Neural crest cell (in vitro differentiated cells): ENCODE data around the gene CSRP1. TPM values are rescaled to one million over a fixed set of nuclear protein-coding genes. Genes with fewer than 3 reads are reported as not detected.

Experiments used
- DNase-seq: peaks from one replicate; pipeline ENCODE4 v3.0.0; 2021; ENCODE audit warnings: low read depth, mixed read lengths, low spot score
- H3K27ac Mint-ChIP-seq: one replicate; pipeline ENCODE4 v1.8.0; 2021; ENCODE audit warnings: mild to moderate bottlenecking, mixed read lengths; ENCODE audit not compliant: unreplicated experiment
- H3K27me3 Mint-ChIP-seq: 2 replicates; pipeline ENCODE4 v1.8.0; 2021; ENCODE audit warnings: low read depth, mild to moderate bottlenecking, mixed read lengths
- H3K36me3 Mint-ChIP-seq: 2 replicates; pipeline ENCODE4 v1.8.0; 2021; ENCODE audit warnings: low read depth, mild to moderate bottlenecking, mixed read lengths
- H3K4me1 Mint-ChIP-seq: 2 replicates; pipeline ENCODE4 v1.8.0; 2021; ENCODE audit warnings: mixed read lengths
- H3K4me3 Mint-ChIP-seq: one replicate; pipeline ENCODE4 v1.8.0; 2021; ENCODE audit warnings: mild to moderate bottlenecking, mixed read lengths
- H3K9me3 Mint-ChIP-seq: 2 replicates; pipeline ENCODE4 v1.8.0; 2021; ENCODE audit warnings: mixed read lengths
- CTCF ChIP-seq: fragments of 200-600 bp; sonication (generic); conservative IDR thresholded peaks from 2 replicates; pipeline ENCODE4 v1.5.0; 2021; ENCODE audit warnings: antibody characterized with exemption, mild to moderate bottlenecking
- total RNA-seq: library from RNA; stranded (reverse); gene quantifications from 2 replicates; pipeline ENCODE4 v1.2.1, GENCODE V29; 2021

The CSRP1 gene
- total RNA-seq, 1 donor from 2014 or later, result 1.5 TPM

- Mint-ChIP-seq H3K27me3 (peaks cover 46% of the 10 kb centered on the region), H3K4me1 (peaks cover 20% of the 10 kb centered on the region), H3K27ac (peak overlapping the region; percentile 89), H3K9me3 (no peaks in the 10 kb centered on the region), H3K4me3 (no peak overlapping the region), H3K36me3 (no peaks in the 10 kb centered on the region)
- no peak for TF ChIP-seq CTCF
- no peak for DNase-seq
Measured at GRCh38 chr1:201483373-201483949, 23.5 kb downstream of the CSRP1 start.

GRCh38 chr1:201482755-201483154, 24.2 kb downstream of the CSRP1 start:
- H3K9me3 Mint-ChIP-seq, result no peaks in the 10 kb centered on the region
- no peak for TF ChIP-seq CTCF
- peaks cover 52% of the 10 kb centered on the region for H3K27me3 Mint-ChIP-seq
- H3K27ac Mint-ChIP-seq, result no peak overlapping the region
- peaks cover 22% of the 10 kb centered on the region for H3K4me1 Mint-ChIP-seq
- H3K4me3 Mint-ChIP-seq, result no peak overlapping the region
- no peaks in the 10 kb centered on the region for H3K36me3 Mint-ChIP-seq
- no peak for DNase-seq

GRCh38 chr1:201481761-201482493, 25.0 kb downstream of the CSRP1 start:
- H3K27me3 Mint-ChIP-seq, result peaks cover 59% of the 10 kb centered on the region
- TF ChIP-seq CTCF, result peak; percentile 96
- peak overlapping the region; percentile 62 for H3K4me3 Mint-ChIP-seq
- DNase-seq, result peak; percentile 85
- H3K36me3 Mint-ChIP-seq, result no peaks in the 10 kb centered on the region
- no peaks in the 10 kb centered on the region for H3K9me3 Mint-ChIP-seq
- no peak overlapping the region for H3K27ac Mint-ChIP-seq
- H3K4me1 Mint-ChIP-seq, result peaks cover 30% of the 10 kb centered on the region

GRCh38 chr1:201481004-201481380, 25.9 kb downstream of the CSRP1 start:
- Mint-ChIP-seq H3K4me3 (peak overlapping the region; percentile 67), H3K36me3 (no peaks in the 10 kb centered on the region), H3K27ac (no peak overlapping the region), H3K27me3 (peaks cover 63% of the 10 kb centered on the region), H3K9me3 (no peaks in the 10 kb centered on the region), H3K4me1 (peaks cover 32% of the 10 kb centered on the region)
- no peak for DNase-seq
- TF ChIP-seq CTCF, result no peak

- H3K36me3 Mint-ChIP-seq, result no peaks in the 10 kb centered on the region
- TF ChIP-seq CTCF, result no peak
- no peak overlapping the region for H3K27ac Mint-ChIP-seq
- H3K4me1 Mint-ChIP-seq, result peaks cover 32% of the 10 kb centered on the region
- peaks cover 63% of the 10 kb centered on the region for H3K27me3 Mint-ChIP-seq
- H3K4me3 Mint-ChIP-seq, result peak overlapping the region; percentile 61
- H3K9me3 Mint-ChIP-seq, result no peaks in the 10 kb centered on the region
- no peak for DNase-seq
Measured at GRCh38 chr1:201480231-201481003, 26.5 kb downstream of the CSRP1 start.
